ENCODE data around the gene METTL17.

Gene METTL17

DNA sequence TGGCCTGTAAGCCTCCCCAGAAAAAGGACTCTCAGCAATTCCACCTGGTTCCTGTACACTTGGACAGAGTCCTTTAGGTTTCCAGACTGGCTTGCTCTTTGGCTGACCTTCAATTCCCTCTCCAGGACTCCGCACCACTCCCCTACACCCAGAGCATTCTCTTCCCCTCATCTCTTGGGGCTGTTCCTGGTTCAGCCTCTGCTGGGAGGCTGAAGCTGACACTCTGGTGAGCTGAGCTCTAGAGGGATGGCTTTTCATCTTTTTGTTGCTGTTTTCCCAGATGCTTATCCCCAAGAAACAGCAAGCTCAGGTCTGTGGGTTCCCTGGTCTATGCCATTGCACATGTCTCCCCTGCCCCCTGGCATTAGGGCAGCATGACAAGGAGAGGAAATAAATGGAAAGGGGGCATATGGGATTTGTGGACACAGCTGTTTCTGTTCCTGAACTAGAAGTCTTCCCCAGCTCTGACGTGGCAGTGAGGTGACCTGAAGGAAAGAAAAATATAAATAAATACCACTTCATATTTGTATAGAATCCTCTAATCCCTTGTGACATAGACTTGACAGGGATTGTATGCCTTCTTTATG is 53.7 kb downstream of the METTL17 start:
- DNase-seq (ENCODE audit: low spot score): no peak

GRCh38 chr14:21043974-21044618 is 54.3 kb downstream of the METTL17 start:
- no peak for DNase-seq (ENCODE audit: low spot score)
